H1 (cell line): ENCODE data around the gene PRKCA. TPM values are rescaled to one million over a fixed set of nuclear protein-coding genes. Genes with fewer than 3 reads are reported as not detected.

Experiments used
- CTCF ChIA-PET: fragments of 300-600 bp; sonication (Branson Sonifier 250); formaldehyde crosslinking; loops from one replicate; lab custom pipeline; 2021; ENCODE audit not compliant: partially characterized antibody; lab: Charles Lee
- POLR2A ChIA-PET: fragments of 300-600 bp; sonication (Branson Sonifier 250); formaldehyde crosslinking; loops from one replicate; lab custom pipeline; 2021; ENCODE audit warnings: inconsistent platforms; ENCODE audit not compliant: partially characterized antibody; lab: Charles Lee
- DNase-seq, 2 experiments: peaks; one replicate each; pipeline versions ENCODE4 v3.0.0 to v3.0.0-alpha.2; 2010 to 2022; ENCODE audit warnings: low spot score in 2 of 2, low read depth in 1 of 2, mixed read lengths in 1 of 2
- FAIRE-seq: peaks from 2 replicates; lab custom pipeline; 2011; peaks lifted over from hg19 to GRCh38; lab: Jason Lieb, UNC
- H2AFZ ChIP-seq: 2 replicates; pipeline ENCODE4 v1.8.1; 2012; ENCODE audit warnings: low read length, inconsistent platforms
- H2AK5ac ChIP-seq: 2 replicates; pipeline ENCODE4 v1.6.1; 2013; ENCODE audit warnings: low read depth, low read length
- H2BK120ac ChIP-seq: replicated peaks from 2 replicates; pipeline ENCODE3; 2013; ENCODE audit warnings: low read depth, low read length, inconsistent platforms
- H2BK12ac ChIP-seq: 2 replicates; pipeline ENCODE4 v1.6.1; 2013; ENCODE audit warnings: low read depth, low read length
- H2BK15ac ChIP-seq: 2 replicates; pipeline ENCODE4 v1.6.1; 2013; ENCODE audit warnings: low read length
- H2BK20ac ChIP-seq: 2 replicates; pipeline ENCODE4 v1.6.1; 2013; ENCODE audit warnings: low read length
- H2BK5ac ChIP-seq: 2 replicates; pipeline ENCODE4 v1.6.1; 2013; ENCODE audit warnings: low read depth, low read length
- H3K14ac ChIP-seq: 2 replicates; pipeline ENCODE4 v1.6.1; 2013; ENCODE audit warnings: inconsistent platforms; ENCODE audit not compliant: insufficient read length
- H3K18ac ChIP-seq: 2 replicates; pipeline ENCODE4 v1.6.1; 2013; ENCODE audit warnings: low read length; ENCODE audit errors: extremely low read depth
- H3K23ac ChIP-seq: 2 replicates; pipeline ENCODE4 v1.6.1; 2013; ENCODE audit warnings: inconsistent platforms; ENCODE audit not compliant: insufficient read length
- H3K23me2 ChIP-seq: 2 replicates; pipeline ENCODE4 v1.6.1; 2013; ENCODE audit warnings: low read depth, low read length
- H3K27ac ChIP-seq: 2 replicates; pipeline ENCODE4 v1.6.1; 2011; ENCODE audit warnings: low read depth, low read length, inconsistent platforms
- H3K27me3 ChIP-seq, 4 experiments: replicated peaks in 1 of 4; 1 replicate in 1 of 4; 2 replicates in 3 of 4; pipeline versions ENCODE4 v1.6.1 to v1.8.1; 2011 to 2013; ENCODE audit warnings: low read length in 3 of 4, mild to moderate bottlenecking in 3 of 4, inconsistent platforms in 2 of 4, mixed read lengths in 2 of 4, moderate library complexity in 1 of 4; ENCODE audit not compliant: control insufficient read depth in 3 of 4, insufficient read depth in 3 of 4; ENCODE audit errors: extremely low read depth in 1 of 4
- H3K36me3 ChIP-seq, 4 experiments: 2 replicates each; pipeline versions ENCODE4 v1.6.1 to v1.8.1; 2011 to 2013; ENCODE audit warnings: mild to moderate bottlenecking in 4 of 4, low read length in 3 of 4, moderate library complexity in 2 of 4, control low read depth in 1 of 4, inconsistent platforms in 1 of 4; ENCODE audit not compliant: insufficient read depth in 4 of 4, control insufficient read depth in 2 of 4
- H3K4ac ChIP-seq: replicated peaks from 2 replicates; pipeline ENCODE3; 2013; ENCODE audit warnings: low read length, low read depth, mixed read lengths, inconsistent platforms; ENCODE audit not compliant: insufficient read length
- H3K4me1 ChIP-seq, 4 experiments: replicated peaks in 1 of 4; 1 replicate in 1 of 4; 2 replicates in 3 of 4; pipeline versions ENCODE4 v1.6.1 to v1.8.1; 2011 to 2013; ENCODE audit warnings: low read length in 3 of 4, inconsistent platforms in 2 of 4, mixed read lengths in 1 of 4; ENCODE audit not compliant: insufficient read depth in 4 of 4, control insufficient read depth in 3 of 4
- H3K4me2 ChIP-seq, 2 experiments: 2 replicates each; pipeline versions ENCODE4 v1.6.1 to v1.8.1; 2011 to 2013; ENCODE audit warnings: low read depth in 2 of 2, low read length in 2 of 2, control low read depth in 1 of 2, inconsistent platforms in 1 of 2, mild to moderate bottlenecking in 1 of 2; ENCODE audit not compliant: insufficient read depth in 1 of 2
- H3K4me3 ChIP-seq, 4 experiments: fragments of 200-600, 300-600 bp in 1 of 4; sonication (generic), shearing (Covaris generic), sonication (Bioruptor Twin) in 1 of 4; 2 replicates each; pipeline versions ENCODE4 v1.5.1 to v1.8.1; 2011 to 2016; ENCODE audit warnings: low read length in 4 of 4, low read depth in 3 of 4, control low read depth in 2 of 4, inconsistent platforms in 2 of 4, mild to moderate bottlenecking in 2 of 4, mixed read lengths in 1 of 4, moderate library complexity in 1 of 4; ENCODE audit not compliant: insufficient read depth in 2 of 4; ENCODE audit errors: extremely low read depth in 1 of 4
- H3K56ac ChIP-seq: replicated peaks from 2 replicates; pipeline ENCODE3; 2013; ENCODE audit warnings: low read depth, mild to moderate bottlenecking, mixed read lengths, low read length, inconsistent platforms; ENCODE audit not compliant: insufficient read length
- H3K79me1 ChIP-seq: 2 replicates; pipeline ENCODE4 v1.6.1; 2013; ENCODE audit warnings: low read depth, low read length, control low read depth
- H3K79me2 ChIP-seq, 2 experiments: 2 replicates each; pipeline versions ENCODE4 v1.6.1 to v1.8.1; 2012 to 2013; ENCODE audit warnings: low read length in 2 of 2, mild to moderate bottlenecking in 2 of 2, inconsistent platforms in 1 of 2; ENCODE audit not compliant: insufficient read depth in 2 of 2, control insufficient read depth in 1 of 2
- H3K9ac ChIP-seq, 4 experiments: replicated peaks in 1 of 4; 1 replicate in 1 of 4; 2 replicates in 3 of 4; pipeline versions ENCODE4 v1.6.1 to v1.8.1; 2011 to 2013; ENCODE audit warnings: low read depth in 3 of 4, low read length in 3 of 4, control low read depth in 2 of 4, mild to moderate bottlenecking in 2 of 4, moderate library complexity in 2 of 4, inconsistent platforms in 1 of 4; ENCODE audit errors: extremely low read depth in 1 of 4
- H3K9me3 ChIP-seq, 2 experiments: 2 replicates each; pipeline versions ENCODE4 v1.6.1 to v1.8.1; 2012 to 2013; ENCODE audit warnings: mild to moderate bottlenecking in 2 of 2, moderate library complexity in 2 of 2, control low read depth in 1 of 2, inconsistent platforms in 1 of 2, low read depth in 1 of 2, low read length in 1 of 2, mixed read lengths in 1 of 2; ENCODE audit not compliant: insufficient read depth in 2 of 2
- H4K20me1 ChIP-seq, 2 experiments: replicated peaks in 1 of 2; 2 replicates each; pipeline versions ENCODE3 to v1.8.1; 2011 to 2013; ENCODE audit warnings: inconsistent platforms in 2 of 2, low read length in 2 of 2, mild to moderate bottlenecking in 1 of 2; ENCODE audit not compliant: insufficient read depth in 2 of 2, control insufficient read depth in 1 of 2
- H4K5ac ChIP-seq: 2 replicates; pipeline ENCODE4 v1.6.1; 2013; ENCODE audit warnings: low read length, low read depth, mixed read lengths, inconsistent platforms; ENCODE audit not compliant: insufficient read length
- H4K8ac ChIP-seq: 2 replicates; pipeline ENCODE4 v1.8.0; 2013; ENCODE audit warnings: mild to moderate bottlenecking, moderate library complexity, low read length, inconsistent platforms; ENCODE audit not compliant: insufficient read depth; ENCODE audit errors: extremely low read depth
- H4K91ac ChIP-seq: replicated peaks from 2 replicates; pipeline ENCODE3; 2013; ENCODE audit warnings: low read length, mixed read lengths, inconsistent platforms; ENCODE audit not compliant: insufficient read length
- CBX8 ChIP-seq: fragments of 300-800, 300-1000 bp; sonication (generic); IDR thresholded peaks from 2 replicates; pipeline ENCODE4 v1.7.1; 2016; ENCODE audit warnings: low read depth, low read length, borderline replicate concordance
- CTBP2 ChIP-seq: IDR thresholded peaks from 2 replicates; pipeline ENCODE4 v1.7.0; 2011; ENCODE audit warnings: borderline replicate concordance, mild to moderate bottlenecking, moderate library complexity, mixed read lengths, low read length; ENCODE audit not compliant: insufficient read depth, insufficient read length
- EP300 ChIP-seq, 2 experiments: IDR thresholded peaks; 1 replicate in 1 of 2; 2 replicates in 1 of 2; pipeline ENCODE4 v1.6.1; 2011 to 2012; ENCODE audit warnings: low read depth in 2 of 2, low read length in 2 of 2, mild to moderate bottlenecking in 2 of 2, borderline replicate concordance in 1 of 2, inconsistent platforms in 1 of 2, moderate library complexity in 1 of 2
- GTF2F1 ChIP-seq: IDR thresholded peaks from 2 replicates; pipeline ENCODE4 v1.6.1; 2012; ENCODE audit warnings: low read depth, low read length, improper control_type of control experiment, borderline replicate concordance
- HDAC2 ChIP-seq, 2 experiments: fragments of 300-600 bp in 1 of 2; sonication (generic) in 1 of 2; IDR thresholded peaks; 2 replicates each; pipeline ENCODE4 v1.6.1; 2011 to 2012; ENCODE audit warnings: low read depth in 2 of 2, low read length in 2 of 2, mild to moderate bottlenecking in 2 of 2, moderate library complexity in 2 of 2, borderline replicate concordance in 1 of 2, inconsistent platforms in 1 of 2
- KDM4A ChIP-seq: IDR thresholded peaks from one replicate; pipeline ENCODE4 v1.7.1; 2012; ENCODE audit warnings: low read depth, mild to moderate bottlenecking, moderate library complexity, low read length, inconsistent platforms; ENCODE audit not compliant: severe bottlenecking
- NRF1 ChIP-seq: IDR thresholded peaks from 2 replicates; pipeline ENCODE4 v1.6.1; 2011; ENCODE audit warnings: mild to moderate bottlenecking, low read depth, low read length, improper control_type of control experiment
- POU5F1 ChIP-seq: IDR thresholded peaks from 2 replicates; pipeline ENCODE4 v1.6.1; 2011; ENCODE audit warnings: low read depth, mild to moderate bottlenecking, low read length, moderate library complexity
- RAD21 ChIP-seq, 2 experiments: IDR thresholded peaks in 1 of 2; conservative IDR thresholded peaks in 1 of 2; 2 replicates each; pipeline ENCODE4 v1.6.1; 2011; ENCODE audit warnings: low read depth in 2 of 2, low read length in 2 of 2, improper control_type of control experiment in 1 of 2, inconsistent platforms in 1 of 2, mild to moderate bottlenecking in 1 of 2, moderate library complexity in 1 of 2
- SIN3A ChIP-seq, 2 experiments: IDR thresholded peaks in 1 of 2; conservative IDR thresholded peaks in 1 of 2; 2 replicates each; pipeline ENCODE4 v1.6.1; 2011 to 2012; ENCODE audit warnings: low read length in 2 of 2, improper control_type of control experiment in 1 of 2, low read depth in 1 of 2, mild to moderate bottlenecking in 1 of 2
- TBP ChIP-seq: IDR thresholded peaks from 2 replicates; pipeline ENCODE4 v1.6.1; 2011; ENCODE audit warnings: low read depth, low read length, improper control_type of control experiment
- YY1 ChIP-seq: IDR thresholded peaks from 2 replicates; pipeline ENCODE4 v1.6.1; 2011; ENCODE audit warnings: low read depth, mild to moderate bottlenecking, low read length
- ZNF274 ChIP-seq: IDR thresholded peaks from 2 replicates; pipeline ENCODE4 v1.7.0; 2012; ENCODE audit warnings: low read length, borderline replicate concordance; ENCODE audit errors: extremely low read depth
- WGBS, 2 experiments: shearing (Covaris generic) in 1 of 2; methylation state at CpG; one replicate each; pipeline versions ENCODE4 v1.1.6 to v1.1.7; 2013 to 2015; ENCODE audit warnings: low lambda C conversion rate in 2 of 2, mixed read lengths in 2 of 2, inconsistent platforms in 1 of 2, low coverage in 1 of 2, missing lambda C conversion rate in 1 of 2; ENCODE audit not compliant: insufficient replicate concordance in 2 of 2, insufficient coverage in 1 of 2, insufficient read length in 1 of 2; ENCODE audit errors: extremely low coverage in 1 of 2, missing lambda C conversion rate in 1 of 2; 5-methylcytosine and 5-hydroxymethylcytosine counted together
- polyA plus RNA-seq, 7 experiments: library from polyadenylated mRNA; depleted of rRNA in 3 of 7; stranded (reverse) in 5 of 7; unstranded in 2 of 7; fragments of >200 nt in 5 of 7; fragments of 200-250 nt in 2 of 7; gene quantifications; 1 replicate in 5 of 7; 2 replicates in 1 of 7; 4 replicates in 1 of 7; pipeline versions ENCODE4 v1.2.1 to v1.2.3, GENCODE V29; 2011 to 2013; ENCODE audit warnings: missing spikeins in 2 of 7, mixed read lengths in 2 of 7
- total RNA-seq: library from RNA; stranded (reverse); fragmentation: NEBNext Ultra II Directional; extraction: Animal tissue kit (Norgen Biotek cat#: 25700); gene quantifications from 2 replicates; pipeline ENCODE4 v1.2.1, GENCODE V29; 2021

Gene PRKCA
- total and polyA plus RNA-seq, 2 of the 8 experiments (the other 6 are each of a cell fraction or from before 2014, with no cell fraction given): 5.8 to 17.8 TPM

GRCh38 chr17:66695098-66695497 lies 392.7 kb downstream of the PRKCA start:
- H2AFZ ChIP-seq: no peak overlapping the region
- no peak overlapping the region for H2BK5ac ChIP-seq
- H3K79me2 ChIP-seq: no peaks in the 10 kb centered on the region
- CTCF ChIA-PET: interaction anchor here (1.4 kb wide), 1 partner anchor 450 kb away, joined by 3 read pairs; no protein-coding TSS in a partner anchor
- H3K9ac ChIP-seq: no peak overlapping the region
- H3K18ac ChIP-seq: no peak overlapping the region
- H2BK20ac ChIP-seq: no peak overlapping the region
- H2BK120ac ChIP-seq: no peak overlapping the region
- no peak overlapping the region for H3K23ac ChIP-seq
- H2BK12ac ChIP-seq: no peak overlapping the region
- FAIRE-seq: no peak
- no peak overlapping the region for H3K4ac ChIP-seq
- no peak overlapping the region for H4K8ac ChIP-seq
- no peaks in the 10 kb centered on the region for H3K79me1 ChIP-seq
- WGBS, 2 experiments: 87% methylated on average over 5 of the region's 5 CpGs; no CpG with 5 or more reads in 1 of the 2 experiments
- H4K91ac ChIP-seq: no peak overlapping the region
- no peaks in the 10 kb centered on the region for H3K27me3 ChIP-seq
- no peak overlapping the region for H2BK15ac ChIP-seq
- no peak overlapping the region for H3K14ac ChIP-seq
- H3K36me3 ChIP-seq: no peaks in the 10 kb centered on the region
- H3K27ac ChIP-seq: no peak overlapping the region
- H3K4me2 ChIP-seq: no peak overlapping the region
- no peak overlapping the region for H3K56ac ChIP-seq
- no peaks in the 10 kb centered on the region; a peak in 1 of 7 replicates for H3K4me1 ChIP-seq
- no peak overlapping the region for H2AK5ac ChIP-seq
- POLR2A ChIA-PET: no interaction called here
- no peaks in the 10 kb centered on the region for H3K9me3 ChIP-seq
- DNase-seq: no peak
- no peak overlapping the region for H3K4me3 ChIP-seq
- H3K23me2 ChIP-seq: no peaks in the 10 kb centered on the region
- H4K5ac ChIP-seq: no peak overlapping the region
- H4K20me1 ChIP-seq: no peaks in the 10 kb centered on the region
- no peak for TF ChIP-seq YY1
- no peak for TF ChIP-seq SIN3A (conservative IDR thresholded peaks at IDR 0.05 in 1 of 2, IDR thresholded peaks at IDR 0.05 in 1 of 2; ENCODE audit: low read depth in 1 of 2, low read length in 2 of 2)
- no peak for TF ChIP-seq HDAC2 (IDR thresholded peaks at IDR 0.05; ENCODE audit: borderline replicate concordance in 1 of 2, low read depth in 2 of 2, low read length in 2 of 2)
- TF ChIP-seq KDM4A: no peak
- no peak for TF ChIP-seq ZNF274
- no peak for TF ChIP-seq NRF1
- TF ChIP-seq GTF2F1: no peak
- no peak for TF ChIP-seq CBX8
- TF ChIP-seq POU5F1: no peak
- no peak for TF ChIP-seq RAD21 (IDR thresholded peaks at IDR 0.05 in 1 of 2, conservative IDR thresholded peaks at IDR 0.05 in 1 of 2; ENCODE audit: low read depth in 2 of 2, low read length in 2 of 2)
- no peak for TF ChIP-seq TBP
- TF ChIP-seq CTBP2: no peak
- TF ChIP-seq EP300 (IDR thresholded peaks at IDR 0.05; ENCODE audit: borderline replicate concordance in 1 of 2, low read depth in 2 of 2, low read length in 2 of 2): no peak
